WTC11 (cell line): ENCODE measurements around the gene KLHDC9.

Experiments used
- ATF1 ChIP-seq: sonication (generic); formaldehyde crosslinking; IDR thresholded peaks from 2 replicates; pipeline ENCODE4 v1.8.1; 2023; ENCODE audit warnings: mild to moderate bottlenecking, moderate library complexity, missing genetic modification reagents
- CREM ChIP-seq: sonication (generic); formaldehyde crosslinking; IDR thresholded peaks from 2 replicates; pipeline ENCODE4 v1.8.1; 2022; ENCODE audit warnings: mild to moderate bottlenecking, missing genetic modification reagents, moderate library complexity
- CTCF ChIP-seq: fragments of 200-600 bp; IDR thresholded peaks from 2 replicates; pipeline ENCODE4 v1.8.0; 2022; ENCODE audit warnings: antibody characterized with exemption
- ETV6 ChIP-seq: sonication (generic); formaldehyde crosslinking; IDR thresholded peaks from 2 replicates; pipeline ENCODE4 v1.8.1; 2022; ENCODE audit warnings: mild to moderate bottlenecking, missing genetic modification reagents
- RELA ChIP-seq: sonication (generic); formaldehyde crosslinking; IDR thresholded peaks from 2 replicates; pipeline ENCODE4 v1.8.1; 2022; ENCODE audit warnings: missing genetic modification reagents, mild to moderate bottlenecking, borderline replicate concordance

DNA sequence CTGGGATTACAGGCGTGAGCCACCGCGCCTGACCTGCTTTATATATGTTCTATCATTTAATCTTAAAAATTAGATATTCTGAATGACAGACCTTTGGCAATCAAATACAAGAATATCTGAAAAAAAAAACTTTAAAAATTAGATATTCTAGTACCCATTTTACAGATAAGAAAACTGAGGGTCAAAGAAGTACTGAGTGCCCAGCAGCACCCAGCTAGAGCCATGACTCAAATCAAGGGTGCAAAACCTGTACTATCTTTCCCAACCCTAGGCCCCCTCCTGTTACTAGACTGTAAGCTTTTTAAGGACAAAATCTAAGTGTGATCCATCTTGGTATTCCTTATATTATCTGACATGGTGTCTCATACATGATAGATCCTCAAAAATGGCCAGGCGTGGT lies 36.7 kb upstream of the KLHDC9 start:
- TF ChIP-seq CTCF: no peak
- no peak for TF ChIP-seq RELA (CRISPR knock-in tag)
- TF ChIP-seq ATF1 (CRISPR knock-in tag): no peak
- no peak for TF ChIP-seq ETV6 (CRISPR knock-in tag)
- TF ChIP-seq CREM (CRISPR knock-in tag): no peak
